Fibroblast of skin of right biceps (primary cell): ENCODE results near the gene NKG7.

ENCODE experiments used
- DNase-seq: peaks from one replicate; pipeline ENCODE4 v3.0.0-alpha.2; 2013

The NKG7 gene

GRCh38 chr19:51333836-51334460 lies 38.5 kb downstream of the NKG7 start:
- no peak for DNase-seq

GRCh38 chr19:51331716-51332115 lies 40.7 kb downstream of the NKG7 start:
- no peak for DNase-seq

GRCh38 chr19:51331193-51331592 lies 41.3 kb downstream of the NKG7 start:
- DNase-seq: no peak

- no peak for DNase-seq
These were observed 42.1 kb downstream of the NKG7 start for GRCh38 chr19:51330366-51330765.

- no peak for DNase-seq
These were observed 43.0 kb downstream of the NKG7 start for GRCh38 chr19:51329411-51329810.

- DNase-seq: peak; percentile 45
These were observed 45.1 kb downstream of the NKG7 start for GRCh38 chr19:51327066-51328001.

GRCh38 chr19:51326216-51327065 lies 46.0 kb downstream of the NKG7 start:
- DNase-seq: no peak

GRCh38 chr19:51325161-51325976 lies 47.1 kb downstream of the NKG7 start:
- no peak for DNase-seq

GRCh38 chr19:51324167-51324481 lies 48.3 kb downstream of the NKG7 start:
- no peak for DNase-seq

GRCh38 chr19:51323481-51324166 lies 48.8 kb downstream of the NKG7 start:
- DNase-seq: no peak

- no peak for DNase-seq
These were observed 50.7 kb downstream of the NKG7 start for GRCh38 chr19:51321799-51322198.
